ENCODE measurements around the gene SYMPK.
"Not testable (repeated sequence)": the region's sequence is repeated elsewhere in the genome, so short reads cannot be mapped to it uniquely, and the experiment has no call there.

SYMPK gene

DNA sequence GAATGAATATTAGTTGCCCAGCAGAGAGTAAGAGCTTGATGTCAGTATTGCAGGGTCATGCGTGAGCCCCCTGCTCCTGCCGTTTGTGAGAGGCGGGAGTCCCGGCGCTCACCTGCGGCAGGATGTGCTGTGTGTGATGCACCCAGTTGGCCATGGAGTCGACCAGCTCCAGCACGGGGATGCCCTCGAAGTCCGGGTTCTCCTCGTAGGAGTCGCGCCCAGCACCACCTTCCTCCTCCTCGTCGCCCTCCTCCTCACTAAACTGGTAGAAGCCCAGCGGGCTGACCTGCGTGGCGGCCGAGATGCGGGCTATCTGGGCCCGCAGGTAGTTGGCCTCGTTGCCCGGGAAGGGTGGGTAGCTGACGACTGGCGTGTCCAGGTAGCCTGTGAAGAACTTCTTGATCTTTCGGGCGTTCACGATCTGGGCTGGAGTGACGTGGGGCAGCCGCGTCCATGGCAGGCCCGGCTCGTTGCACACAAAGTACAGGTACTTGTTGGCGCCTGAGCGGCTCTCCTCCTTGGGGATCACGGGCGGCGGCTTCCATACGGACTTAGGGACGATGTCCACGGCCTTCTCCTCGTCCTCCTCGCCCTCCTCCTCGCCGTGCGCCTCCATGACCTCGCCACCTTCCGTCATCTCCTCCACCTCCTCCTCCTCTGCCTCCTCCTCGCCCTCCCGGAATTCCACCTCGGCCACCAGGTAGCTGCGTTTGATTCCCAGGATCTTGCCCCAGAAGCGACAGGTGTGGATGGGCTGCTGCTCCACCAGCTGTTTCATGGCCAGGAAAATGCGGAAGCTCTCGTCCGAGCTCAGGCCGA is 58.6 kb downstream of the SYMPK start:
- DNase-seq (ENCODE audit: low spot score) = no peak

DNA sequence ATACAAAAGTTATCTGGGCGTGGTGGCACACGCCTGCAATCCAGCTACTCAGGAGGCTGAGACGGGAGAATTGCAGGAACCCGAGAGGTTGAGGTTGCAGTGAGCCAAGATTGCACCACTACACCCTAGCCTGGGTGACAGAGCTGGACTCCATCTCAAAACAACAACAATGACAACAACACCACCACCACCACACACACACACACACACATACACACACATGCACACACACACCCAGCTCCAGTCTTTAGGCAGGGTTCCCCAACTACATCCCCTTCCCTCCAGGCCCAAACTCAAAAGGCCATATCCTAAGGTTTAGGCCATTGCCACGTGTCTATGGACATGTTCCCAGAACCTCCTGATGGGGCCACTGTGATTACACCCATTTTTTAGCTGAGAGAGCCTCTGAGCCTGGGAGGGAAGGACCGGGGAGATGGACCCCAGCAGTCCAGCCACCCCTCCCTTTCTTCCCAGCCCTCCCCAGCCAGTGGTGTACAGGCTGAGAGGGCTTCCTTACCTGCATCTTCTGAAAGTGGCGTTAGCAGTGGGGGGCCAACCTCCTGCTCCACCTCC is 61.3 kb downstream of the SYMPK start:
- DNase-seq (ENCODE audit: low spot score) = no peak

DNA sequence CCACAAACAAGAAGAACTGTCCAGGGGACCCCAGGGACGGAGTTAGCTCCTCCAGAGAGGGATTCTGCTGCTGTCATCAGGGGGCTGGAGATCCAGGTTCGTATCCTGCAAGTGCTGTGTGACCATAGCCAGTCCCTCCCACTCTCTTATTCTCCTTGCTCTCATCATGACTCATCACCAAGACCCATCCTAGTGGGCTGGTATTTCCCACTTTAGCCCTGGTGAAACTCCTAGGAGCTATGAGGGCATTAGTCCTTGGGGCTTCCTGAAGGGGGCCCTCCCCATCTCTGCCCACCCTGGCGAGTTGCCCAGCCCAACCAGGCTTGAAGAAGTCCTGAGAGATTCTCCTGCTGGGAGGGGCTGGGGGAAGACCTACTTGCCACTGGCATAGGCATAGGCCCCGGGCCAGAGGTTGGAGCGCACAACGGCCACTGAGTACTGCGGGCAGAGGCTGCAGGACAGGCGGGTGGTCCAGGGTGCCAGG is 62.8 kb downstream of the SYMPK start:
- no peak for DNase-seq (ENCODE audit: low spot score)

DNA sequence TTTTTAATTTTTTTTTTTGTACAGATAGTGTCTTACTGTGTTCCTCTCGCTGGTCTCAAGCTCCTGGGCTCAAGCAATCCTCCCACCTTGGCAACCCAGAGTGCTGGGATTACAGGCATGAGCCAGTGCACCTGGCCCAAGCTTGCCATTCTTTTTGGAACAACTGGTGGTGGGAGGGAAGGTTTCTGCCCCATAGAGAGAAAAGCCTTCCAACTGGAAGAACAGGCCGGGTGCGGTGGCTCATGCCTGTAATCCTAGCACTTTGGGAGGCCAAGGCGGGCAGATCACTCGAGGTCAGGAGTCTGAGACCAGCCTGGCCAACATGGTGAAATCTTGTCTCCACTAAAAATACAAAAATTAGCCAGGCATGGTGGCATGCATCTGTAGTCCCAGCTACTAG is 63.4 kb downstream of the SYMPK start:
- not testable (repeated sequence) for DNase-seq (ENCODE audit: low spot score)

DNA sequence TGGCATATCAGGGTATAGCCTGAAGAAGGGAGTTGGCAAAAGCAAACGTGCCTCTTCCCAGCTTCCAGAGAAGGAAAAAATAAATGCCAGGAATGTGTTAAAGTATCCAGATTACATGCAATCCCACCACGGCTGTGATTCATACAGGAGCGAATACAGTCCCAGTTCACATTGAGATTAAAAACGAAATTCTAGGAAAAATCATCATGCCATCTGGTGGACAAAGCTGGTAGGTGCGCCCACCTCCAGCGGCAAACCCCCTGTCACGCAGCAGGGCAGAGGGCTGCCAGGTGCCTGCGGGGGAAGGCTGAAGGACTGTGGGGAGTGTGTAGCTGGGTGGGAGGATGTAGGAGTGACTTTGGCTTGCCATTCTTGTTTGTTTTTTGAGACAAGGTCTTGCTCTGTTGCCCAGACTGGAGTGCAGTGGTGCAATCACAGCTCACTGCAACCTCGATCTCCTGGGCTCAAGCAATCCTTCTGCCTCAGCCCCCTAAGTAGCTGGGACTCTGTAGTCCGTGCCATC is 63.9 kb downstream of the SYMPK start:
- peak; percentile 82 for DNase-seq (ENCODE audit: low spot score)

DNA sequence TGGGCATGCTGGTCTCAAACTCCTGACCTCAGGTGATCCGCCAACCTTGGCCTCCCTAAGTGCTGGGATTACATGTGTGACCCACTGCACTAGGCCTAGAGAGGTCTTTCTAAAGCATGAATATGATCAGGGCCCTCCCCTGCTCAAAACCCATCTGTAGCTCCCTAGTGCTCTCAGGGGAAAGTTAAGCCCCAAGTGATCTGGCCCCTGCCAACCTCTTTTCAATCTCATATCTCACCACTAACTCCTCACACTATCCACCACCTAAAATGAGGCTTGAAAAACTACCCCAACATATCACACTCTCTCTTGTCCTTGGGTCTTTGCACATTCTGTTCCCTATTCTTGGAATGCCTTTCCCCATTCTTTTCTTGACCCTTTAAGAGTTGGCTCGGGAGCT is 68.3 kb downstream of the SYMPK start:
- no peak for DNase-seq (ENCODE audit: low spot score)

DNA sequence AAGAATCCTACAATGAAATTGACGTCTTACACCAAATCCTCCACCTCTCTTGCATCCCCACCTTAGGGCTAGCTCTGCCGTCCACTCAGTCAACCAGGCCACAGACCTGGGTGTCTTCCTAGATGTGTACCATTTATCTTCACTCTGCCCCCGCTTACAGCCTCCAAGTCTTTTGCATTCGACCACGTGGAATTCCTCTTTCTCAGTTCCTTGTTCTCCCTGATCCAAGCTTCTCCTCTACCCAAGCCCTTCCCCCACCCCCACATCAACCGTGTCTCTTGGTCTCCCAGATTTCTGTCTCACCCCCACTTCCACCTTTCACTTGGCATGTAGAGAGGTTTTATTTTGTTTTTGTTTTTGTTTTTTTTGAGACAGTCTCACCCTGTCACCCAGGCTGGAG is 69.1 kb downstream of the SYMPK start:
- no peak for DNase-seq (ENCODE audit: low spot score)

DNA sequence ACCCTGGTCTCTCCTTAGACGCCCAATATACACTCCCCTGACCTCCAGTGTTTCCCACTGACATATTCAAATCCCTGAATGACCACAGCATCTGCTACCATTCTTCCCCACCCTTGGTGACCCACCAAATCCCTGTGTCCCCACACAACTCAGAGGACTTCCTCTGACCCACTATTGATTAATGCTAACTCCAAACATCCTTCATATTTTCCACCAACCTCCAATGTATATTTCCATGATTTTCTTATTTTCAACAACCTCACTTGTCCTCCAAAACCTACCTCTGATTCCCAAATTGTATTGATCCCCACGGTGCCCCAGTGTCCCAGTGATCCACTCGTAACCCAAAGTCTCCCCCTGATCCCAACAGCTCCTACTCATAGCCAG is 69.8 kb downstream of the SYMPK start:
- no peak for DNase-seq (ENCODE audit: low spot score)

DNA sequence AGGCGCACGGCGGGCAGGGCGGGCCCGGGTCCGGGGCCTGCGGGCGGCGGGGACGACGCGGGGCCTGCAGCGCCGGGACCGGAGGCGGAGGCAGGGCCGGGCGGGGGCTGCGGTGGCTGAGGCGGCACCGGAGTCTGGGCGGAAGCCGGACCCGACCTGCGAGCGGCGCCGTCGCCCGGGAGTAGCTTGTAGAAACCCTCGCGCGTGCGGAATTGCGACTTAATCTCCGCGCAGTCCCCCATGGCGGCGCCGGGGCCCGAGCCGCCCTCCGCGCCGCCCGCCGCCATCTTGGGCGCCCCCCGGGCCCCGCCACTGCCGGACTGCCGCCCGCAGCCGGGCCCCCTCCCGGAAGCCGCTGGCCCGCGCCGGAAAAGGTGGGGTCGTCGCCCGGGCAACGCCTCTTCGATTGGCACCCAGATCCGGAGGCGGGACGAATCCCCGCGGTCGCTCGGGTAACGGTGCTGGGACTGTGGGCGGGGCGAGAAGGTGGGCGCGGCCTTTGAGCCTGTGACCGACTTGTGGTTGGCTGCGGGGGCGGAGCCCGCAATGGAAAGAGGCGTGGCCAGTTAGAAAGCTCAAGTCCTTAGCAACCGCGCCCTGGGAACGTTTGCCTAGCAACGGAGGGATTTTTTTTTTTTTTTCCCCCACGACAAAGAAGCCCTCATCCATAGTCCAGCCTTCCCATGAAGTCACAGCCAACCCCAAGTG is 70.3 kb downstream of the SYMPK start, which contains the start of gene DMWD:
DMWD (minus strand) TSS at position 376 of the 708 bp plus-strand sequence; CDS start at position 287, 89 bp downstream.
- peak; percentile 96 for DNase-seq (ENCODE audit: low spot score)

DNA sequence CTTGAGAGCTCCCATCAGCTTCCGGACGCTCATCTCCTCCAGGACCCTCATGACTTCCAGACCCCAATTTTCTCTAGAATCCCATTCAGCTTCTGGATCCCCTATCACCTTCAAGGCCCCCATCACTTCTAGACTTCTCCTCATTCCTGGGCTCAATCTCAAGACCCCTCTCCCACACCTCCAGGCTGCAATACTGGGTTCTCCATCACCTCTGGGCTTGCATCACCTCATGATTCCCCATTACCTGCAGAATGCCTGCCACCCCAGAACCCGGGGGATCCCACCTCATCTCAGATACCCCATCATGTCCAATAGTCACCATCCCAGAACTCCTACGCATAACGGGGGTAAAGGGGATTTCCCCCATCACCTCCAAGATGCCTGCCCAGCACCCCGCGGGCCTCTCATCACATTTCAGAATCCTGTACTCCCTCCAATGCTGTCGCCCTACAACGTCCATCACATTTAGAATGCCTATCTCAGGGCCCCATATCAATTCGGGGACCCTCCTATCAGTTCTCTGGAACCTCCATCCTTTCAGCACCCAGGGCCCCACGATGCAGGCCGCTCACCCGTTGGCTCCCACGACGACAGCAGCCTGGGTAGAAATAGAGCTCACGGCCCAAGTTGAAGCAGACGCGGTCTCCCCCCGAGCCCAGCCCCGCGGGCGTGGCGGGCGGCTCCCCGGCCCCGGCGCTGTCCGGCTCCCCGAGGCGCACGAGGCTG is 71.0 kb downstream of the SYMPK start:
- DNase-seq (ENCODE audit: low spot score) = no peak

DNA sequence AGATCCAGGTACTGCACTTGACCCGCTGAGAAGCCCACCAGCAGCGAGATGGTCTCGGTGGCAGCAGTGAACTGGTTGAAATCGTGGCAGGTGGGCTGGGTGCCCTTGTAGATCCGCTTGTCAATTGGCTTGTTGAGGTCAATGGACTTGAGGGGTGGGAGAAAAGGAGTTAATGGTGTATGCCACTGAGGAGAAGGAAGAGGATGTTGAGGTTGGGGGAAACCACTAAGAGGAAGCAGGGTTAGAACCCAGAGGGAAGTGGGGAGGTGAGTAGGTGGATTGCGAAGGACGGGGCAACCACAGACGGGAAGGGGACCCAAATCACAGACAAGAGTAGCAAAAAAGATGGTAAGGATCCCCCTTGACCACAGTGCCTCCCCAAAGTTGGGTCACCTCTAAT is 72.0 kb downstream of the SYMPK start:
- DNase-seq (ENCODE audit: low spot score) = no peak

DNA sequence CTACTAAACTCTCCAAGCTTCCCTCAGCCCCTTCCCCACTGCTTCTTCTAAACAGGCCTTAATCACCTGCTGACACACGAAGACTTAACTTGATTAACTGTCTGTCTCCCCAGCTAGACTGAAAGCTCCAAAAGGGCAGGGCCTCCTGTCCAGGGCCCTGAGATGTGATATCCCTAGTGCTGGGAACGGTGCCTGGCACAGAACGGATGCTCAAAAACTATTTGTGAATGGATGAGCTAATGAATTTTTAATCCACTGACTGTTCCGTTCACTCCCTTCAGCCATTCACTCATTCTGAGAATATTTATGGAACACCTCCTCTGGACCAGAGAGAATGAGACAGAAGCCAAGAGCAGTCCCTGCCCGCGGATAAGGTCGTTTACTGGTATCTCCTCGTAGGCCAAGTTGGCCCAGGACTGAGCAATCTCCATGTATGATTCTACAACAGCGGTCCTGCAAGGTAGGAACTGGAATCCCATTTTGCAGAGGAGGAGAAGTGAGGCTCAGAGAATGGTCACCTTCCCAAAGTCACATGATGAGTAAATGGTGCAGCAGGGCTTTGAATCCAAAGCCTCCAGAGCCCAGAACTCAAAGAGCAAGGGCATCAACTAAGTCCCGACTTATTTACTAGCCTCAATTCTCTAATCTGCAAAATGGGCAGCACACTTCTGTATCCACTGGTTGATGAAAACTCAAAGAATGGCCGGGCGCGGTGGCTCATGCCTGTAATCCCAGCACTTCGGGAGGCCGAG is 73.7 kb downstream of the SYMPK start:
- no peak for DNase-seq (ENCODE audit: low spot score)

DNA sequence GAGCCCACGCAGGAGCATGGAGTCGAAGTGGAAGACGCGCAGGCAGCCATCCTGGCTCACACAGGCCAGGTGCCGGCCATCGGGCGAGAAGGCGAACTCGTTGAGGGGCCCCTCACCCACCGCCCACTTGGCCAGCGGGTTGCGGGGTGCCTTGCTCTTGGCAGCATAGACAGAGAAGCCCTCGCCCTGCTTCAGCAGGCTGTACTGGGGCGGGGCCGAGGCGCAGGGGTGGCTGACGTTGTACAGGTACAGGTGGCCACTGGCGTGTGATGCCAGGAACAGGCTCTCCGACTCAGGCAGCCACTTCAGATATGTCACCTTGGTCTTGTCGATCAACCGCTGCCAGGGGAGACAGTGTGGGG is 76.4 kb downstream of the SYMPK start:
- no peak for DNase-seq (ENCODE audit: low spot score)

DNA sequence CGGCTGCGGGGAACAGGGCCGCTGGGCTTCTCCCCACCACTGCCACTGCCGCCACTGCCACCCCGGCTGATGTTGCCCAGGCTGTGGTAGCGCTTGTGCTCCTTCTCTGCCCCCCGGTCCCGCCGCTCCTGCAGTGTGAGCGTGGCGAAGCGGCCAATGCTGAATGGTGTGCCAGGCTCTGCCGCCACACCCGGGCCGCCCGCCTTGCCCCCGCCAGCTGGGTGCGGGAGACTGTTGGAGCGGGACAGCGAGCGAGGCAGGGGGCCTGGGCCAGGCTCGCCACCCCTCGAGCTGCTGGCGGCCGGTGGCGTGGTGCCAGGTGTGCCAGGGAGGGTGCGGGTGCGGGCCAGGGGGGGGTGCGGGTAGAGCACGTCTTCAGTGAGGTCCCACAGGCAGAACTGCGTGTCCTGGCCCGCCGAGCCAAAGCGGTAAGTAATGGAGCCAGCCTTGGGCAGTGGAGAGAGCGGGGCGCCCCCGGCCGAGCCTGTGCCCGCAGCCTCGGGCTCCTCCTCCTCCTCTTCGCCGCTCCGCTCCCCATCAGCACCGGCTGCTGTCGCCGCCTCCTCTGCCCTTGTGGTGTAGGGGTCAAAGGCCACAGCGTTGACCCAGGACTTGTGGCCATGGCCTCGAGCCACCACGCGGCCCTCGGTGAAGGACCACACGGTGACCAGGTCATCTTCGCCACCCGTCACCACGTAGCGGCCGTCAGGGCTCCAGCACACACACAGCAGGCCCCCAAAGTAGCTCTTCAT is 77.0 kb downstream of the SYMPK start:
- DNase-seq (ENCODE audit: low spot score) = no peak

DNA sequence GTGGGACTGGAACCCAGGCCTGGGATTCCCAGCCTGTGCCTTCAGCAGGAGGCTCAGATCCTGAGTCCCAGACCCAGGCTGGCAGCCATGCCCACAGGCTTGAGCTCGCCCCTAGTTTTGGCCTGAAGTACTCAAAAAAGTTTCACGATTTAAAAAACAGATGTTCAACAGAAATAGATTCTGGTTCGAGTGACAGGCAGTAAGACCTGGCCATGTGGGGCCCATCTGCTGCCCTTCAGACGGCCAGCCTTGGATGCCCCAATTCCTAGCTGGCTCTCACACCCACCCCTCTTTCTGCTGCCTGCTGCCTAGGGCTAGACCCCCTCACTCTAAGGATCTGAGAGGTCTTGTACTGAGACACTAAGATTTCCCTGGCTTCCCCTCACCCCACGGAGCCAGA is 77.8 kb downstream of the SYMPK start:
- no peak for DNase-seq (ENCODE audit: low spot score)

DNA sequence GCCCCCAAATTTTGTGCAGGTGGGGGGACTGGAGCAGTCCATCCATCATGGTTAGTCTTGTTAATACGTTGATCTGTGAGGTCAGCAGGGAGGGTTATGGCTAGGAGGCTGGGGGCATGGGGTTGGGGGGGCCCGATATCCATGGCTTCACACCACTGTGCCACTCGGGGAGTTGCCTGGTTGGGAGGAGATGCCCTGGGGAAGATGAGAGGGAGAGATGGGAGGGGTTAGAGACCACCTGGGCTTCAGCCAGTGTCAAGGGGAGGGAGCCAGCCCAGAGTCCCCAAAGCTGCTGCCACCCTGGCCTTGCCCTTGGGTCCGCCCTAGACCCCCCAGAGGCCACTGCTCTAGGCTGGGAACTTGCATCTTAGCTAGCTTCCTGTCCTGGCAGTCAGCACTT is 78.9 kb downstream of the SYMPK start:
- no peak for DNase-seq (ENCODE audit: low spot score)

DNA sequence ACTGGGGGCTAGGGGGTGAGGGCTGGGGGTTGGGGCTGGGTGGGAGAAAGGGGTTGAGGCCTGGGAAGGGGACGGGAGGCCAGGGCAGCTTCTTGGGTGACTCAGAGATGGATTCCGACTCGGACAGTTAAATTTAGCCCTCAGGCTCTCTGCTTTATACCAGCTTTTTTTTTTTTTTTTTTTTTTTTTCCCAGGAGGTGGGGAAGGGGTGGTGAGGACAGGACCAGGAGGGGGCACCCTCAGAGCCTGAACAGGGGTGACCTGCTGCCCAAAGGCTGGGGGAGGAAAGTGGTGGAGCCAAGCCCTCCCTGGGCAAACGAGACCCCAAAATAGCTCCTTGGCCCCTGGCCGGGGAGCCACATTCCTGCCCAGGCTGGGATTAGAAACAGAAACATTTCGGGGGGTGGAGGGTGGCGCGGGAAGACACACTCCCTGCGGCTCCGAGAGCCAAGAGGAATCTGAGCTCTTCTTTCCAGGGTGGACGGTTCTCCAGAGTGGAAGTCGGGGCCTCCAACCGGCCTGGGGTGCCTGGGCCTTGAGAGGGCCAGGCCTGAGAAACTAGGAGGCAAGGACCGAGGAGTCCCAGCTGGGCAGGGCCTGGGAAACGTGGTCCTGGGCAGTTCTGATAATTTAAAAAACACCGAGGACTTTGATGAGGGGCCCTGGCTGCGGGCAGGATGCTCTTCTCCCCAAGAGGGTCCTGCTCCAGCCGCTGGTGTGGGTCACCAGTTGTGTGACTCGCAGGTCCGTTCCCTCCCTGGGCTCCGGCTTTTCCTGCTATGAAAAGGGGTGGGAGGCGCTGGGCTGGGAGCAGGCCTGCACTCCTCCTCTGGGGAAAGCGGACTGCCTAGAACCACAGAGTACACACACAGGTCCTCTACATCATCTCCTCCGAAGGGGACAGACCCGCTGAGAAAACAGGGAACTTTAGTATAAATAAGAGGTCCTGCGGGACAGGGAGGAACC is 79.8 kb downstream of the SYMPK start:
- no peak for DNase-seq (ENCODE audit: low spot score)

DNA sequence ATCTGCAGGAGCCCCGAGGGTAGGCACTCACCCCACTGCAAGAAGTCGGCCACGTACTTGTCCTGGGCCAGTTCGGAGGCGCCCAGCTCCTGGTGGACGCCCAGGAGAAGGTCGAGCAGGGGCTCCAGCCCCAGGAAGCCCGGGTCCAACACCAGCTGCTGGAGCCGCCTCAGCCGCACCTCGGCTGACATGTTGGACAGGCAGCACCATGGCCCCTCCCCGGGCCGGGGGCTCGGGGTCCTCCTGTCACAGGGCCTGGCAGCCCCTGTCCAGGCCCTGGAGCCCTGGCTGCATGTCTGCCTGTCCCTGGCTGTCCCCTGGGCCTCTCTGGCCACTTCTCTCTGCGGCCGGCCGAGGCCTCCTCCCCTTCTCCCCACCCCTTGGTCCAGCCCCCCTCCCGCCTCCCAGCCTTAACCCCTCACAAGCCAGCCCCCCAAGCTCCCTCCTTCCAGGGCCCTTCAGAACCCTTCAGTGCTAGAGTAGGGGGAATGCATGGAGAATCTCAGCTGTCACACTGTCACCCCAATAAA is 80.7 kb downstream of the SYMPK start, which contains the start of gene DMPK:
DMPK (minus strand) TSS at position 329 of the 530 bp plus-strand sequence; CDS start at position 191, 138 bp downstream.
- DNase-seq (ENCODE audit: low spot score) = no peak
